GM12891 (cell line): ENCODE measurements around the gene SWSAP1.
A peak's percentile ranks its signal among the peaks of the same experiment; 100 is the strongest.

ENCODE experiments used
- PAX5 ChIP-seq: IDR thresholded peaks from 2 replicates; pipeline ENCODE4 v1.6.1; 2011; ENCODE audit warnings: low read length, moderate library complexity, mild to moderate bottlenecking; ENCODE audit not compliant: insufficient read depth, severe bottlenecking
- POLR2A ChIP-seq: IDR thresholded peaks from 2 replicates; pipeline ENCODE4 v1.6.1; 2011; ENCODE audit warnings: low read depth, low read length, control low read depth
- POLR2AphosphoS5 ChIP-seq: IDR thresholded peaks from 2 replicates; pipeline ENCODE4 v1.6.1; 2011; ENCODE audit warnings: low read depth, low read length, control low read depth
- SPI1 ChIP-seq: IDR thresholded peaks from 2 replicates; pipeline ENCODE4 v1.6.1; 2011; ENCODE audit warnings: low read depth, low read length, control low read depth
- TAF1 ChIP-seq: IDR thresholded peaks from 2 replicates; pipeline ENCODE4 v1.6.1; 2011; ENCODE audit warnings: low read depth, low read length, control low read depth

DNA sequence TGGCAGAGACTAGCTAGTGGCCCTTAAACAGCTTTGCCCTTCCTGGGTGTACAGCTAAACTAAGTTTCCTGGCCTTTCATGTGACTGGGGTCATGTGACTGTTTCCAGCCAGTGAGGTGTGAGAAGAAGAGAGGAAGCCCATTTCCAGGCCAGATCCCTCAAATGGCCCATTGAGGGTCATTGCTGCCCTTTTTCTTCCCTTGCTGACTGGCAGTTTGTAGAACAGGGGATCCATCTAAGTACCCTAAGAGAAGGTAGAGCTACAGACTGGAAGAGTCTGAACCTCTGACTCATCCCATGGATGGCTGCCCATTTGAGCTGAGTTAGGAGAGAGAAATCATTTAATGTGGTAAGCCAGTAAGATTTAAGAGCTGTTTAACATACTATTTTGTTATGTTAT is 2.8 kb downstream of the SWSAP1 start:
- TF ChIP-seq POLR2AphosphoS5 (no peak), POLR2A (0 out of 2 replicates have a peak, but pooled peaks have one; percentile 40), TAF1 (no peak), SPI1 (peak; percentile 69), PAX5 (no peak)
